ENCODE results near the gene SESN3. TPM values are rescaled to one million over a fixed set of nuclear protein-coding genes. Genes with fewer than 3 reads are reported as not detected.

SESN3 gene
- total RNA-seq, 1 donor from 2014 or later: 4.7 TPM

DNA sequence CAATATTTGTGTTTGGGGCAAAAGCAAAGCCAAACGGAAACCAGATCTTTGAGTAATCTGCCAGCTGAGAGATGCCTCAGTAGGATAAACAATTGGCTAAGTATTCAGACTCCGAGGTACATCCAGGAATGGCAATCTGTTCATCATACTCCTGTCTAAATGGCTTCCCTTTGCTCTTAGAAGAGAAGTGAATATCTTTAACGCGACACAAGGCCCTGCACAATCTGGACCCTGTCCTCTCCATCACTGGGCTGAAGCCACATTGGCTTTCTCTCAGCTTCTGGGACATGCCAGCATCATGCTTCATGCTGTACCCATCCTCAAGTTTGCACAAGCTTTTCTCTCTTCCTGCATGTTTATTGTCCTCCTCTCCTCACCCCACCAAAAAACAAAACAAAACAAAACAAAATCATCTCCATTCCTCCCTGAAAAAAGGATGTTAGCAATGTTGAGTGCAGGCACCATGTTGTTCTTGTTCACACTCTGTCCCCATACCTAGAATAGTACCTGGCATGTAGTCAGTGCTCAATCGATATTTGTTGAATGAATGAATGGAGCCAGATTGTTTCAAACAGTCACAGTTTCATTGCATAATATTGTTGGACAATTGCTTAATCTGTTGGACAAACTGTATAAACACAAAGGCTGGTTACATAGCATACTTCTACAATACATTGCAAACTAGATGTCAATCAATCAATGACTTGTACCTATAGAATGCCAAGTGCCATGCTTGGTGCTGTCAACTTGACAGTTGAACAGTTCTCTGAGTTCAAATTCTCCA is 38.2 kb upstream of the SESN3 start:
- Histone ChIP-seq H3K36me3 (ENCODE audit: control insufficient read depth, insufficient read depth, low read length) (no peaks in the 10 kb centered on the region), H3K27me3 (ENCODE audit: control insufficient read depth, insufficient read depth, low read length) (no peaks in the 10 kb centered on the region), H3K4me3 (ENCODE audit: low read depth, low read length) (no peak overlapping the region)
- TF ChIP-seq CTCF (IDR thresholded peaks at IDR 0.05; ENCODE audit: insufficient read depth, low read length, poor library complexity, severe bottlenecking): no peak
- no peak for DNase-seq (ENCODE audit: low read depth)

DNA sequence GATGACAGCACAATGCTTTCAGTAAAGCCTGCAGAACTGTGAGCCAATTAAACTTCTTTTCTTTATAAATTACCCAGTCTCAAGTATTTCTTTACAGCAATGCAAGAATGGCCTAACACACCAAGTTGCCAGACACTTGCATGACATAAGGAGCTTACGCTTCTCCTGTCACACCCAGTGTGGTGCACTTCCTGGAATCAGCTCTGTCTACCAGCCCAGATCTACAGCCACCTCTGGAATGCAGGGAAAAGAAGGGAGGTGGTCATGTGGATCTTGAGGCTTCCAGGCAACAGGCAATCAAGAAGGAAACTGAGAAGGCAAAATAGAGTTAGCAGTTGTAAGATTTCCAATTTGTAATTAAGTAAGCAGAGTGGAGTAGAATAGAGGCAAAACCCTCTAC is 37.4 kb upstream of the SESN3 start:
- TF ChIP-seq CTCF (IDR thresholded peaks at IDR 0.05; ENCODE audit: insufficient read depth, low read length, poor library complexity, severe bottlenecking): no peak
- no peak for DNase-seq (ENCODE audit: low read depth)
- Histone ChIP-seq H3K4me3 (ENCODE audit: low read depth, low read length) (no peak overlapping the region), H3K27me3 (ENCODE audit: control insufficient read depth, insufficient read depth, low read length) (no peaks in the 10 kb centered on the region), H3K36me3 (ENCODE audit: control insufficient read depth, insufficient read depth, low read length) (no peaks in the 10 kb centered on the region)

DNA sequence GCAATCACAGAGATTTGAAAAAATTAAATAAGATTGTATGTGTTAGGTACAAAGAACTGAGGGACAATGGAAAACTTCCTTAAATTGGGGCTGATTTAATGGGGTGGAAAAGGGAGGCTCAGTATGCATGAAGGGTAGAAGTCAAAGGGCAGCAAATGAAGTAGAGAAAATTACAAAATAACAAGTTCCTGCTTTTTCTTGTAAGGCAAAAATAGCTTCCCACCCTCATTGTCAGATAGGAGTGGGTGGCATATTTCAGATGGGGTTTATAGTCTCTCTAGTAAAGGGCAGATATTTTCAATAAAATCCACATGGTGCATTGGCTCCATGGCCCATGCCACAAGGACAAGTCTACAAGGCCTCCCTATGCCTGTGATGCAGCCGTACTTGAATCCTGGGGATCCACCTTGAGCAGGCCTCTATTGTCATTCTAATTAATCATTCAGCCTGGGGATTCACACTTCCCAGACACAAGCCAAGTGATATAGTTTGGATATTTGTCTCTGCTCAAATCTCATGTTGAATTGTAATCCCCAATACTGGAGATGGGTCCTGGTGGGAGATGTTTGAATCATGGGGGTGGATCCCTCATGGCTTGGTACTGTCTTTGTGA is 36.7 kb upstream of the SESN3 start:
- TF ChIP-seq CTCF (IDR thresholded peaks at IDR 0.05; ENCODE audit: insufficient read depth, low read length, poor library complexity, severe bottlenecking): no peak
- Histone ChIP-seq H3K36me3 (ENCODE audit: control insufficient read depth, insufficient read depth, low read length) (no peaks in the 10 kb centered on the region), H3K4me3 (ENCODE audit: low read depth, low read length) (no peak overlapping the region), H3K27me3 (ENCODE audit: control insufficient read depth, insufficient read depth, low read length) (no peaks in the 10 kb centered on the region)
- no peak for DNase-seq (ENCODE audit: low read depth)

- DNase-seq (ENCODE audit: low read depth): no peak
- H3K36me3 ChIP-seq (ENCODE audit: control insufficient read depth, insufficient read depth, low read length): no peaks in the 10 kb centered on the region
- TF ChIP-seq CTCF (IDR thresholded peaks at IDR 0.05; ENCODE audit: insufficient read depth, low read length, poor library complexity, severe bottlenecking): no peak
Observed at GRCh38 chr11:95266751-95267374, 35.9 kb upstream of the SESN3 start.

GRCh38 chr11:95264881-95265280 is 33.9 kb upstream of the SESN3 start:
- DNase-seq (ENCODE audit: low read depth): no peak
- H3K27me3 ChIP-seq (ENCODE audit: control insufficient read depth, insufficient read depth, low read length): no peaks in the 10 kb centered on the region
- H3K36me3 ChIP-seq (ENCODE audit: control insufficient read depth, insufficient read depth, low read length): no peaks in the 10 kb centered on the region
- no peak for TF ChIP-seq CTCF (IDR thresholded peaks at IDR 0.05; ENCODE audit: insufficient read depth, low read length, poor library complexity, severe bottlenecking)
- no peak overlapping the region for H3K4me3 ChIP-seq (ENCODE audit: low read depth, low read length)

More at GRCh38 chr11:95266751-95267374, 35.9 kb upstream of the SESN3 start:
- H3K27me3 ChIP-seq (ENCODE audit: control insufficient read depth, insufficient read depth, low read length): no peaks in the 10 kb centered on the region
- no peak overlapping the region for H3K4me3 ChIP-seq (ENCODE audit: low read depth, low read length)
